Raji (cell line): ENCODE measurements around the gene ZFP92.

Experiments used
- POLR2A ChIP-seq: IDR thresholded peaks from 2 replicates; pipeline ENCODE4 v1.6.1; 2011; ENCODE audit warnings: low read depth, low read length, control low read depth; ENCODE audit not compliant: insufficient read depth

ZFP92 gene

DNA sequence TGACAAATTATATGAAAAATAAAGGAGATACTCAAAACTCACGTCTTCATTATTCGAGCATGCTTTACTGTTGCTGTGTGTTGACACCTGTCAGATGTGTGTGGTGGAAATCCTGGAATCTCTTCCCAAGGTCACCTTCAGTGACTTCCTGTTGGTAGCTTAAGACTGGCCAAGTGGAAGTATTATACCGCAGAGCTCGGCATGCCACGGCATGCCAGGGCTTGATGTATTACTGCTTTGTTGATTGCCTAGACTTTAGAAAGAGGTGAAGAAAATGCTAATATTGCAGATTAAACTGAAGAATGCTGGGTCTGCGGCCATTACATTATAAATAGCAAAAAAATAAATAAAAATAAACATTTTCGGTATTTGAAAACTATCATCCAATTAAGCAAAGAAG is 30.0 kb downstream of the ZFP92 start:
- TF ChIP-seq POLR2A, result no peak

GRCh38 chrX:153441981-153442380 is 30.7 kb downstream of the ZFP92 start:
- no peak for TF ChIP-seq POLR2A

DNA sequence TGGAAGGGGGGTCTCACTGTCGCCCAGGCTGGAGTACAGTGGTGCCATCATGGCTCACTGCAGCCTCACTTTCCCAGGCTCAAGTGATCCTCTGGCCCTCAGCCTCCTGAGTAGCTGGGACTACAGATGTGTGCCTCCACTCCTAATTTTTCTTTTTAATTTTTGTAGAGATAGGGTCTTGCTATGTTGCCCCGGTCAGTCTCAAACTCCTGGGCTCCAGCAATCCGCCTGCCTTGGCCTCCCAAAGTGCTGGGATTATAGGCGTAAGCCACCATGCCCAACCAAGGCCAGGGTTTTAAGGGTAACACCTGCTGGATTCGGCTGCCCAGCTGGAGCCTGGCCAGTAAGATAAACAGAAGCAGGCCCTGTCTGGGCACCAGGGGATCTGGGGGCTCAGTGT is 31.2 kb downstream of the ZFP92 start:
- no peak for TF ChIP-seq POLR2A

DNA sequence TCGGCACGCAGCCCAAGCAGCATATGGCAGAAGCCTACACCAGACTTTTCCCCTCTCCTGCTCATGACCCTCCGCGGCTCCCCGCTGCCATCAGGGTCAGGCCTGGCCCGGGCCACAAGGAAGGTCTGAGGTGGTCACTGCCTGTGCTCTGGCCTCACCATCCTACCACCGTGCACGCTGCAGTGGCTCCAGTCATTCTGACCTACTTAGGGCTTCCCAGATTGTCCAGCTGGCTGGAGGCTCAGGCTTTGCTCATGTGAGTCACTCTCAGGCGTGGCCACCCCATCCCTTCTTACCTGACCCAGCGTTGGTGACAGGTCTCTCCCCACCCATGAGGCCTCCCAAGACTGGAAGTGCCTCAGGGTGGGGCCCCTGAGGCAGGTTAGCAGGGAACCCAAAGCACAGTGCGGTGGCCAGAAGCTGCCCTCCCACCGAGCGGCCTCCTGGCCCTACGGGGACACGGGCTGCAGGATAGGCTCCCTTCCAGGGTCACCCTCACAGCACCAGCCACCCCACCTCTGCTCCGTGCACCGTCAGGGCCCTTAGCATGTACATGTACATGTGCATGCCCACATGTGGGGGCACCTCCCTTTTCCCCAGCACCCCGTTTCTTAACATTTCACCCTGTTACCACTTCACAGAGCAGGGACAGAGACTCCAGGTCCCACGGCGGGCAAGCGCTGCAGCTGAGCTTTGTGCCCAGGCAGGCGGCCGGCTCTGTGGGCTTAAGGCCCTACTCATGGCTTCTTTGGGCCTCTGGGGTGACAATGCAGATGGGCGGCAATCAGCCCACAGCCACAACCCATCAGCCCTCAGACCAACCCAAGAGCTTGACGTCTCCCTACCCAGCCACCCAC is 32.4 kb downstream of the ZFP92 start:
- no peak for TF ChIP-seq POLR2A

DNA sequence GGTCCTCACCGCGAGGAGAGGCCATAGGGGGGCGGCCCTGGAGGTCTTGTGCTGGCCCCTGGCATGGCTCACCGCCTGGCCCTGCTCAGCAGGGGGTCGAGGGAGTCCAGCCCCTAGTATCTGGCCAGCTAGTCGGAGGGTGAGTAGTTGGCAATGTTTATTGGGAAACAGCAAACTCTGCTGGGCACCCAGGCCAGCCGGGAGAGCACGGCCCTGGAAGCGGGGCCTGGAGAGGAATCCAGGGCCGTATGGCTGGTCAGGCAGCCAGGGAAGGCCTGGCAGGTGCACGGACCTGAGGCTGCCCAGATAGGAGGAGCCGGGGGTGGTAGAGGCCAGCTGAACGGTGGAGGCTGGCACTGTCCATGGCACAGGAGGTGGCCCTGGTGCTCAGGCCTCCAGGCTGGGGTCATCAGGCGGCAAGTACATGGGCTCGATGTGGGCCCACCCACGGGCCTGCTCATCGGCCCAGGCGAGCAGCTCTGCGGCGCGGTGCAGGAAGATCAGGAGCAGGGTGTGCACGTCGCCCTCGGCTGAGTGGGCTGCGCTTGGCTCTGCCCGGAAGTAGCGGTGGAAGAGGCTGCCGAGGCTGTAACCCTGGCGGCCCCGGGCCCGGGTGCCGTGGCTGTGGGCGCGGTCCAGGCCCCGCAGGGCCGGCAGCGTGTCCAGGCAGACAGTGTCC is 33.2 kb downstream of the ZFP92 start:
- no peak for TF ChIP-seq POLR2A

DNA sequence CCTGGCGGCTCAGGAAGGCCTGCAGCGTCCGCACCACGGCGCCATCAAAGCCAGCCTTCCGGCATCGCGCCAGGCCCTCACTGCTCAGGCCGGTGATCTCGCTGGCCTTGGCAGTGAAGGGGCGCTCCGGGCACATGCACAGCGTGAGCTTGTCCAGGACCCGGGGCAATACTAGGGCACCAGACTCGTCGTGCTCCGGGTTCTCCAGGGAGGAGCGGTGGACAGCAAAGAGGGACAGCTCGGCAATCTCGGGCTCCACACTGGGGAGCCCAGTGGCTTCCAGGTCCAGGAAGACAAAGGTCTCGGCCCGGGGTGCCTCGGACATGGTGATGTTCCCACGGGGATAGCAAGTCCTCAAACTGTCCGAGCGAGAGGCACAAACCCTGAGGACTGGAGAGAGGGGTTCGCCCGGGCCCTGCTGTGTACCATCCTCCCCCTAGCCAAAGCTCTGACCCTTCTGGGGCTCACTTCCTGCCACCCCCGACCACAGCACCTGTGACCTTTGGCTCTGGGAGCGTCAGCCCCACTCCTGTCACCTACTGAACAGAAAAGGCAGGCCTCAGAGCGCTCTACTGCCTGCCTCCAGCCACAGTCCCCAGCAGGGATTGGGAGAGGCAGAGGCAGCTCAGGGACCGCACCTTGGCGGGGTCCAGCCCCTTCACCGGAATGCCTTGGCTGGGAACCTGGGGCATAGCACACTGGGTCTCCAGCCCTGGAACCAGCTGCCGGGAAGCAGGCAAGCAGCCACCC is 34.0 kb downstream of the ZFP92 start:
- TF ChIP-seq POLR2A, result no peak

- TF ChIP-seq POLR2A, result no peak
Measured at GRCh38 chrX:153445856-153446635, 34.8 kb downstream of the ZFP92 start, which contains the start of gene TREX2. TREX2 (minus strand) TSS chrX:153446056; CDS start chrX:153445430, 626 bp downstream.

DNA sequence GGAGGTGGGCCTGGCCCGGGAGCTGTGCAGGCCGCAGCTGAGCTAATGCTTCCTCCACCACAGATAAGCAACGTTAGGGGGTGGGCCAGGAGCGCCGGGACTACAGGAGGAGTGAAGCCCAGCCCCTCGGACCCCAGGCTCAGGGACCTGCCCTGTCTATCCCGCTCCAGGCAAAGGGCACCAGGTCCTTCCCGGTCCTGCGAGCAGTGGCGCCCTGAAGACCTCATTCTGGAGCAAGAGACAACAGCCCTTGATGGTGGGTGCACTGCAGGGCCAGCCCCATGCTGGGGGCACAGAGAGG is 35.3 kb downstream of the ZFP92 start:
- TF ChIP-seq POLR2A, result no peak

- TF ChIP-seq POLR2A, result no peak
Measured at GRCh38 chrX:153446950-153447580, 35.8 kb downstream of the ZFP92 start.

DNA sequence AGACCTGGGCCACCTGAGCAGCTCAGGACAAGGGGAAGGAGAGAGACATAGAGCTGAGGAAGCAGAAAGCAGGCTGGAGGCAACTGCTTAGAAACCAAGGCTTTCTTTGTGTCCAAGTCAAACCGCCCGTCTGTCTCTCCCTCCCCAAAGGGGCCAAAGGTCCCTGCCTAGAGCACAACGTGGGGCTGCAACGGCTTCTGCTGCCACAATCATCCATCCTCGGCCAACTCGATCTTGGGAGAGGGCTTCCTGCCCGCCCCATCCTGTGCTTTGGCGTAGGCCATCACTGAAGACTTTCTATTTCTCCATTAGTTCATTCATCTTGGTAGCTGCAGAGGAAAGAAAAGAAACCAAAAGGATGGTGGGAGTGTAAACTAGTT is 36.3 kb downstream of the ZFP92 start:
- no peak for TF ChIP-seq POLR2A

DNA sequence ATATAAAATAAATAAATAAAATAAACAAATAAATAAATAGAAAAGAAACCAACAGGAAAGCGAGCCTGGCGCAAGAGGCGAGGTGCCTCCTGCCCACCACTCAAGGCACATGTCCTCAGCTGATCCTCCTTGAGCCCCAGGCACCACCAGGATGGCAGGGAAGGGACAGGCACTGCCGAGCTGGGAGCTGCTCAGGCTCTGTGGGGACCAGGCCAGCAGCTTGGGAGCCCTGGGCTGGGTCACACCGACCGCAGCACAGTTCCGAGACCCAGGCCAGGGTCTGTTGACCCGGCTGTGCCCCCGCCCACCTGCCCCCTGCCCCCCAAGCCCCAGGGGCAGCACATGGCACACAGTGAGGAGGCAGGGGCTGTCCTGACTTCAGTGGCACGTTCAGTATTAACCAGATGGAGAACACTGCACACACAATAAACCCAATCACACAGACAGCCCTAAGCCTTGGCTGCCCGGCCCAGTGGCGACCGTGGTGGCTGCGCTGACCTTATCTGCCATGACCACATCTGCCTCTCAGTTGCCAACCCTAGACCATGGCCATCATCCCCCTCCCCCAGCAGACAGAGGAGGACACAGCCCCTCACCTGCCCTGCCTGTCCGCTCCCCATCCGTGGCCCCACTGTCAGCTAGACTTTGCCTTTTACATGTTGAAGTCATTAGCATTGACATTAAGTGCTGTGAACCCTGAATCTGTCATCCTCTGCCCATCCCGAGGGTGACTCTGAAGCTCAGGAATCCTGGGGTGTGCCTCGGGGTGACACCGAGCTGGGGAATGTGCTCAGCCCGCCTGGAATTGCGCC is 37.5 kb downstream of the ZFP92 start:
- no peak for TF ChIP-seq POLR2A

DNA sequence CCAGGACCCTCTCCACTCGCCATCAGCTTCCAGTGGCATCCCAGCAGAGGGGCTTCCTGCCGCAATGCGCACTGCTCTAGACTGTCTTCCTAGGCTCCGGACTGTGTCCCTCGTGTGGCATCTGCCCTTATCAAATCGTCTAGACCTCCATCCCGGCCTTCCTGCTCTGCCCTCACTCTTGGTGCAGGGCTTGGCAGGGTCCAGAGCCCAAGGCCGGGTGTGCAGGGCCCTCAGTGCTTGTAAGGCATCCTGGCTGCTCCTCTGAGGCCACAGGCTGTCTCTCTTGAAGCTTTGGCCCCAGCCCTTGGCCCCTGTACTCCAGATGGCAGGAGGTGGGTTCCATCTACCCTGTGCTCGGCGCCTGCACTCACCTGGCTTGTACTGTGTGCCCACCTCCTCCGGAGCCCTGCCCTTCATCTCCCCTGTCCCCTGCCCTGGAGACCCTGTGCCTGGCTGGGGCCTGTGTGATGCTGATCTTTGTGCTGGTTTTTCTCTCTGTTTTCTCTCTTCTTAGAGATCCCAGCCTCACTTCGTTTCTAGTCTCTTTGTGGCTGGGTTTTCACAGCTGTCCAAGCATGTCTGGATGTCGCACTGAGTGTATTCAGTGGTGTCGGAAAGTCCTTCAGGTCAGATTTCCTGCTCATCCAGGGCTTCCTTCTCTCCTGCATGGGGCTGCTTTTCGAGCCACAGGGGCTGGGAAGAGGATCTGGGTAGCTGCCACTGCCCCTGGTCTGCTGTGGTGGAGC is 38.3 kb downstream of the ZFP92 start:
- no peak for TF ChIP-seq POLR2A
